Occipital lobe (tissue), 2 donors: Measurements from ENCODE around the gene GNG7. TPM values are rescaled to one million over a fixed set of nuclear protein-coding genes. Genes with fewer than 3 reads are reported as not detected.
A peak's percentile ranks its signal among the peaks of the same experiment; 100 is the strongest.
"Not testable (repeated sequence)": the region's sequence is repeated elsewhere in the genome, so short reads cannot be mapped to it uniquely, and the experiment has no call there.

ENCODE experiments used
- DNase-seq: peaks from one replicate; lab custom pipeline; 2025; lab: John Stamatoyannopoulos, UW
- total RNA-seq: library from RNA; depleted of rRNA; stranded (reverse); fragments of >200 nt; gene quantifications from one replicate; pipeline ENCODE4 v1.2.3, GENCODE V29; 2014

Gene GNG7
- total RNA-seq, 1 donor from 2014 or later: 4.2 TPM

DNA sequence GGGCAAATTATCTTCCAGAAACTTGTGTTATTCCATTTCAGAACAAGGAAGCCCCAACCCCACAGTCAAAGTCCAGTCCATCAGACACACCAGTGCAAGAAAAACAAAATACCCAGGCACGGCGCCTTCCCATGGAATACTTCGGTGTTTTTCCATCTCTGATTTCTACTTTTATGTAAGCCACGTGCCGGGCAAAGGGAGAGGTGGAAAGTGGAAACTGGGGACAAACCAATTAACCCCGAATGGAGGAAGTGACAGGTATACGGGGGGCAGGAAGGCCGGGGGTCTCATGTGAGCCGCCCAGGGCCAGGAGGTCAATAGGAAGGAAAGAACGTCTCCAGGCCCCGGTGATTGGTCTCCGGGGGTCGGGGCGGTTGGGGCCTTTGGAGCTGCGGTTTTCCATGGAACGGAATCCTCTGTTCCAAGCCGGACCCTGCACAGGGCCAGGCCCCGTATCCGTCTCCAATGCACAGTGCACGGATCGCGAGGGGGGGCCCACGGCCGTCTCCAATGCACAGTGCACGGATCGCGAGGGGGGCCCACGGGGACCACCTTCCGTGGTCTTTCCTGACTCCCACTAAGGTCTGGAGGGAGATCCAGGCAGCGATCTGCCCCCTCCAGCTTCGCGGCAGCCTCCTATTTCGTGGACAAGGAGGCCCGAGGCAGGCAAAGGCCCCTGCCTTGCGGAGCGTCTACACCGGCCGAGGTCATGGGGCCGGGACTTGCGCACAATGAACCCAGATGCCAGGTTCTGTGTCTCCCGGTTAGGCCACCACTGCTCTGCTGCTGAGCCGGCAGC, 146.9 kb downstream of the GNG7 start:
- DNase-seq: no peak

DNA sequence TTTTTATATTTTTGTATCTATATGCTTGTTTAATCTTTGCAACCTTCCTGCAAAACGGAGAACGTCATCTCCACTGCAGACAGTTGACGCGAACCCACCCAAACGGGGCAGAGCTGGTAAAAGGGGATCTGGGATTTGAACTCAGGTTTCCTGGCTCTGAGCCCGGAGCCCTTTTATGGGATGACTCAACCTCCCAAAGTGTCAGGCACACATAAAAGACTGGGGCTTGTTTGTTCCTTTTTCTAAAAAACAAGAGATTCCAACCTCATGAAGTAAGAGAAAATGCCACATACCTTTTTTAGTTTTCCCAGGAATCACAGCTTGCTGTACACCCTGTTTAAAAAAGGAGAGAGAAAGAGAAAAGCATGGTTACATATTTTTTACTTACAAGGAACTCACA, 147.6 kb downstream of the GNG7 start:
- DNase-seq: no peak

- no peak for DNase-seq
These were observed 149.0 kb downstream of the GNG7 start for GRCh38 chr19:2553510-2553909.

- DNase-seq: no peak
These were observed 149.6 kb downstream of the GNG7 start for GRCh38 chr19:2552859-2553258.

- no peak for DNase-seq
These were observed 150.7 kb downstream of the GNG7 start for GRCh38 chr19:2551864-2552185.

GRCh38 chr19:2551172-2551863, 151.2 kb downstream of the GNG7 start:
- no peak for DNase-seq

DNA sequence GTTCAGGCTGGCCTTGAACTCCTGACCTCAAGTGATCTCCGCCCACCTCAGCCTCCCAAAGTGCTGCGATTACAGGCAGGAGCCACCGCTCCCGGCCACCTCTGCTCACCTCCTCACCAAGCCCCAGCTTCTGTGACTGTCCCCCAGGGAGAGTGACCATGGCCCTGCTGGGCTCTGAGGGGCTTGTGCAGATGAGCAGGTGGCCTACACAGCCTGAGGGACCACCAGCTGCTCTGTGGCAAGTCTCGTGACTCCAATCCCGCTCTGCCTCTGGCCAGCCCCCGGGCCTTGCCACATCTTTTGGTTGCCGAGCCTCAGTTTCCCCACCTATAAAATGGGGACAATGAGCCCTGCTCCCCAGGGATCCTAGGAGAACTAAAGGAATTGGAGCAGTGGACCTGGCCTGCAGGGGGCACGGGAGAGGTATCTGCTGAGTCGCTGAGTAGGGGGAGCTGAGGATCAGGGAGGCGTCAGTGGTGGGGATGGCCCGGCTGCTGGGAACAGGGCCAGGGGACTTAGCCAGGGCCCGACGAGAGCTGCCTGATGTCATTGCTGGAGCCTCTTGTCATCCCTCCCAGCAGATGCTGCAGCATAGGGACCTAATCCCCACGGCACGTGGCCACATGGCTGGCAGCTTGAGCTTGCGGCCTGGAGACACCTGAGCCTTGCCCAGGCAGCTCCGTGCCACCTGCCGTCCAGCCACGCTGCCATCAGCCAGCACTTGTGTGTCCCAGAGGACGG, 151.9 kb downstream of the GNG7 start:
- DNase-seq: no peak

DNA sequence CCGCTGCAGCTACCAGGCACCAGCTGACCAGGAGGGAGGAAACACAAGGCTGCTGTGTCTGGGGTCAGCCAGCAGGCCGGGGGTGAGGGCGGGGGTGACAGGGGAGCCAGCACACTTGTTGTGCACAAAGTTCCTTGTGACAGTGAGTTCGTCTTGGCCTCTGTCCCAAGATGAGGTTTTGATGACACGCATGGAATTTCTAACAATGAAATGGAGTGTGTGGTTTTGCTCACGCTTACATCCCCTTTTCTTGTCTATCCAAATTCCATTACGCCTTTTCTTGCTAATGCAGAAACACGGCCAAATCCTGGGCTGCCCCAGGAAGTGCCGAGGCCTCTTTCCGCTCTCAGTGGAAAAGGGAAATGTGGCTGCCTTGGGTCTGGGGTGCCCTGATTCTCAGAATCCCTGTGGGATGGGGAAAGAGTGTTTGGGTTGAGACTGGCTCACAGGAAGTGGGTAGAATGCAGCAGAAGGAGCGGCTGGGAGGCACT, 152.7 kb downstream of the GNG7 start:
- peak; percentile 66 for DNase-seq

- no peak for DNase-seq
These were observed 153.5 kb downstream of the GNG7 start for GRCh38 chr19:2548966-2549365.

- no peak for DNase-seq
These were observed 154.8 kb downstream of the GNG7 start for GRCh38 chr19:2547721-2548120.

DNA sequence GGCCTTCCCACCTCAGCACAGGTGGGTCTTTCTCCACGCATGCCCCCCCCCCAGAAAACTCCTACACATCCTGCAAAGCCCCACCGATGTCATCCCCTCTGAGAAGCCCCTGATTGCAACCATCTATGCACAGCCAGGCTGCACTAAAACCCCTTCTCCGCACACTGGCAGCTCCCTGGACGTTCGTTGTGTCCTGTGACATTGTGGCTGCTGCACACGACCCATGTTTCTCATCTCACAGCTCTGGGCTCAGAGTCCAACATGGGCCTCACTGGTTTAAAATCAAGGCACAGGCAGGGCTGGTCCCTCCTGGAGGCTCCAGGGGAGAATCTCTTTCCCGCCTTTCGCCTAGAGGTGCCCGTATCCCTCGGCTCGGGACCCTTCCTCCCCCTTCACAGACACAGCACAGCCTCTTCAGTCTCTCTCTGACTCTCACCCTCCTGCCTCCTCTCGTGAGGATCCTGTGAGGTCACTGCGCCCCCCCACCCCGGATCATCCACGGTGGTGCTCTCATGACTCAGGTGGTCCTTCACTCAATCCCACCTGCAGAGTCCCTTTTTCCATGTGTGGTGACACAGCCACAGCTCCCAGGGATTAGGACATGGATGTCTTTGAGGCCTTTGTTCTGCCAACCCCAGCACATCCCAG, 155.3 kb downstream of the GNG7 start:
- no peak for DNase-seq

DNA sequence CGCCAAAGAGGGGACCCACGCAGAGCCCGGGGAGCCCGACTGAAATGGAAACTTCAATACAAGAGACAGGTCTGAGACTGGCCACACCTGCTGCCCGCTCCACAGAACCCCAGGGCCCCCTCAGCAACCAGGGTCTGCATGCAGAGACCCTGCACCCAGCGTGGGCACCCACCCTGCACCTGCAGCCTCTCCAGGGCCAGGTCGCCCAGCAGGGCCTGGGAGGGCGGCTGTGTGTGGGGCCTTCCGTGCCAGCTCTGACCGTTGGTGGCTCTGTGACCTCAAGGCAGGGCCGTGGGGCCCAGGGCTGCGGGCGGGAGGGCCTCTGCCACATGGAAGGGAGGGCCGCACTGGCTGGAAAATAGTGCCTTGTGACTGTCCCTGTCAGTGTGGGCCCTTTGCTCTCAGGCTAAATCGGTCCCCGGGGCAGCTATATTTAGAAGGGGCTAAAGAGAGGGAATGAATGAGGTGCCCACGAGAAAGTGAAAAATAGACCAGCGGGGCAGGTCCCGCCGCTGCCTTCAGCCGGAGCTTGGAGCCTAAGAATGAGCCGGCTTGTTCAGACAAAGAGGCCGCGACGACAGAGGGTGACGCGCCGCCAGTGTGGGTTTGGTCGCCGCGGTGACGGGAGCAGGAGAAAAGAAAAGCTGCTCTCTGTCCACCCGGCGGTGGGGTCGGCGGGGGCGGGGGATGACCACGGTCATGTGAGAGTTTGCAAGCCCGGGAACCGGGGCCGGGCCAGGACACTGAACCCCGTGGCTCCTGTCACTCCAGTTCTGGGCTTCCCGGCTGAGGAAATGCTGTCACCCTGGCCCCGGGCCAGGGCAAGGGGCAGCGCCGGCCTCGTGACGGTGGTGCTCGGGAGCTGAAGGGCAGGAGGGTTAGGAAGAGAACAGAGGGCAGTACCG, 156.1 kb downstream of the GNG7 start:
- peak; percentile 81 for DNase-seq

DNA sequence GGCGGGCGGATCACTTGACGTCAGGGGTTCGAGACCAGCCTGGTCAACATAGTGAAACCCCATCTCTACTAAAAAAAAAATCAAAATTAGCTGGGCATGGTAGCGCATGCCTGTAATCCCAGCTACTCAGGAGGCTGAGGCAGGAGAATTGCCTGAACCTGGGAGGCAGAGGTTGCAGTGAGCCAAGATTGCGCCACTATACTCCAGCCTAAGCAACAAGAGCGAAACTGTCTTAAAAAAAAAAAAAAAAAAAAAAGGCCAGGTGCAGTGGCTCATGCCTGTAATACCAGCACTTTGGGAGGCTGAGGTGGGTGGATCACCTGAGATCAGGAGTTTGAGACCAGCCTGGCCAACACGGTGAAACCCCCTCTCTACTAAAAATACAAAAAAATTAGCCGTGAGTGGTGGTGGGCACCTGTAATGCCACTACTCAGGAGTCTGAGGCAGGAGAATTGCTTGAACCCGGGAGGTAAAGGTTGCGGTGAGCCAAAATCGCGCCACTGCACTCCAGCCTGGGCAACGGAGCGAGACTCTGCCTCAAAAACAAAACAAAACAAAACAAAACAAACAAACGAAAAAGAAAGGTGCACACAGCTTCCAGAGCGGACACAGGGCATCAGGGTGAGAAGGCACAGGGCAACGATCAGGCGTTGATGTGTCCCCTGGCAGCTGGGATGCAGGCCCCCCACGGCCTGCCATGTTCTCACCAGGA, 156.9 kb downstream of the GNG7 start:
- DNase-seq: not testable (repeated sequence)

- no peak for DNase-seq
These were observed 157.7 kb downstream of the GNG7 start for GRCh38 chr19:2544576-2545415.

DNA sequence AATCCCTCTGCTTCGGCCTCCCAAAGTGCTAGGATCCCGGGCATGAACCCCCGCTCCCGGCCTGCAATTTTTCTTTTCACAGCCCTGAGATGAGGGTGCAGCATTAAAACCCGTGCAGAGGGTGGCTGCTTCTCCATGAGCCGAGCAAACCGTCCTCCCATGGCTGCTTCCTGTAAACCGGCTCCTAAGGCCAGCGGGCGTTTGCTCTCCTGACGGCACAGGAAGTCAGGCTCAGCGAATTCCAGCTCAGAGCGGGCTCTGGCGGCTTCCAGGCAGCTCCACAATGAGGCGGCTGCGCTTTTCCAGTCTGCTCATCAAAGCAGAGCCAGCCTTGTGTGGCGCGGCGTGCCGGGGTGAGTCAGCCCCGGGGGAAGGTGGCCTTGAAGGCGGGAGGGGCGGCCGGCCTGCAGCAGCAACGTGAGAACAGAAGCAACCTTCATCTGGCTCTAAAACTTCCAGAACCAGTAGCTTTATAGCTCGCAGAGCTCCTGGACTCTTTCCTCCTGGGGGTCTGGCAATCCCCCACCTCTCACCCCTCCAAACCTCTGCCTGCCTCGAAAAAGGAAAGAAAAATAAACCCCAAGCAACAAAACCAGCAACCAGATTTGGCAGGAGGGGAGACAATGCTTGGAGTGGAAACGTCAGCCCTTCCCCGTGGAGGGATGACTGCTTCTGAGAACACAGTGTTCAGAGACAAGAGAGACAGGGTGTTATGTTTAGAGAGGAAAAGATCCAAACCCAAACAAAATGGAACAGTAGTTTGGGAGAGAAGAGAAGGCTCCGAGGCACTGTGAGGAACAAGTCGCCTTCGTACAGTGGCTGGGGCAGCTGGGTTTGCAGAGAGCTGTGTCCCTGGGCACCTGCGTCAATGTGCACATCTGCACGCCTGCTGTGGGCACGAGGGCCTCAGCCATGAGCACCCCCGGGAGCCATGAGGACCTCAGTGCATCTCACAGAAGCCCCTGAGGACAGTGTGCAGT, 158.7 kb downstream of the GNG7 start:
- peak; percentile 96 for DNase-seq

DNA sequence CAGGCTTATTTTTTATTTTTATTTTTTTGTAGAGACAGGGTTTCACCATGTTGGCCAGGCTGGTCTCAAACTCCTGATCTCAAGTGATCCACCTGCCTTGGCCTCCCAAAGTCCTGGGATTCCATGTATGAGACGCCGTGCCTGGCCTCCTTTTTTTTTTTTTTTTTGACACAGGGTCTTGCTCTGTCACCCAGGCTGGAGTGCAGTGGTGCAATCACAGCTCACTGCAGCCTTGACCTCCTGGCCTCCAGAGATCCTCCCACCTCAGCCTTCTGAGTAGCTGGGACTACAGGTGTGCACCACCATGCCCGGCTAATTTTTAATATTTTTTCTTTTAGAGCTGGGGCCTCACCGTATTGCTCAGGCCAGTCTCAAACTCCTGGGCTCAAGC, 159.4 kb downstream of the GNG7 start:
- not testable (repeated sequence) for DNase-seq

- no peak for DNase-seq
These were observed 160.0 kb downstream of the GNG7 start for GRCh38 chr19:2542341-2543069.
